Suppressor macrophage treated with lipopolysaccharide for 1 hour (primary cell): ENCODE results near the gene GALNT12.

Experiments used
- DNase-seq, 3 donors: peaks; one replicate each; pipeline ENCODE4 v3.0.0-alpha.2; 2020 to 2022

GALNT12 gene

GRCh38 chr9:98805506-98806272, 1.8 kb upstream of the GALNT12 start:
- peak; percentile 79 to 88 (median 81) for DNase-seq

GRCh38 chr9:98806394-98807035, 955 bp upstream of the GALNT12 start:
- DNase-seq, result peak in 2 of 3 donors; percentile 33 to 66

GRCh38 chr9:98807814-98808195, 335 bp downstream of the GALNT12 start:
- DNase-seq, result no peak

GRCh38 chr9:98808411-98808815, 943 bp downstream of the GALNT12 start:
- peak; percentile 57 to 80 (median 67) for DNase-seq

- DNase-seq, result no peak
Observed at GRCh38 chr9:98808875-98809274, 1.4 kb downstream of the GALNT12 start.

GRCh38 chr9:98809311-98810101, 2.0 kb downstream of the GALNT12 start:
- DNase-seq, result no peak

- no peak for DNase-seq
Observed at GRCh38 chr9:98810102-98810842, 2.8 kb downstream of the GALNT12 start.

- peak; percentile 85 to 98 (median 97) for DNase-seq
Observed at GRCh38 chr9:98811051-98811650, 3.7 kb downstream of the GALNT12 start.

- peak in 2 of 3 donors; percentile 43 to 60 for DNase-seq
Observed at GRCh38 chr9:98815391-98815951, 8.0 kb downstream of the GALNT12 start.

GRCh38 chr9:98818764-98819163, 11.3 kb downstream of the GALNT12 start:
- no peak for DNase-seq

GRCh38 chr9:98819231-98819630, 11.8 kb downstream of the GALNT12 start:
- no peak for DNase-seq

- DNase-seq, result no peak
Observed at GRCh38 chr9:98821831-98822230, 14.4 kb downstream of the GALNT12 start.

GRCh38 chr9:98822661-98823060, 15.2 kb downstream of the GALNT12 start:
- no peak for DNase-seq

- DNase-seq, result no peak
Observed at GRCh38 chr9:98823666-98824334, 16.3 kb downstream of the GALNT12 start.

GRCh38 chr9:98825414-98825813, 17.9 kb downstream of the GALNT12 start:
- DNase-seq, result no peak

GRCh38 chr9:98826716-98827115, 19.2 kb downstream of the GALNT12 start:
- no peak for DNase-seq

GRCh38 chr9:98829766-98830165, 22.3 kb downstream of the GALNT12 start:
- DNase-seq, result peak in 1 of 3 donors; percentile 40

GRCh38 chr9:98830554-98830953, 23.1 kb downstream of the GALNT12 start:
- no peak for DNase-seq

- no peak for DNase-seq
Observed at GRCh38 chr9:98831696-98832095, 24.2 kb downstream of the GALNT12 start.

- no peak for DNase-seq
Observed at GRCh38 chr9:98832768-98833089, 25.3 kb downstream of the GALNT12 start.

GRCh38 chr9:98833090-98833956, 25.9 kb downstream of the GALNT12 start:
- no peak for DNase-seq
